Peyer's patch (tissue), 4 donors: ENCODE data around the gene CPNE2. TPM values are rescaled to one million over a fixed set of nuclear protein-coding genes. Genes with fewer than 3 reads are reported as not detected.

Experiments
- DNase-seq, 3 donors: peaks; one replicate each; pipeline ENCODE4 v3.0.0-alpha.2; 2017 to 2019
- H3K27ac ChIP-seq, 4 donors: fragments of 200-600 bp; sonication (generic); one replicate each; pipeline ENCODE4 v1.5.1; 2016 to 2019
- H3K27me3 ChIP-seq, 2 donors: fragments of 200-600 bp; sonication (generic); one replicate each; pipeline ENCODE4 v1.5.1; 2019
- H3K36me3 ChIP-seq, 3 donors: fragments of 200-600 bp; sonication (generic); one replicate each; pipeline ENCODE4 v1.5.1; 2016 to 2019
- H3K4me1 ChIP-seq, 4 donors: fragments of 200-600 bp; sonication (generic); one replicate each; pipeline ENCODE4 v1.5.1; 2016 to 2019
- H3K4me3 ChIP-seq, 4 donors: fragments of 200-600 bp; sonication (generic); 1 replicate in 3 of 4; 2 replicates in 1 of 4; pipeline ENCODE4 v1.5.1; 2016 to 2019; ENCODE audit warnings: mild to moderate bottlenecking in 1 of 4
- H3K9me3 ChIP-seq, 4 donors: fragments of 200-600 bp; sonication (generic); one replicate each; pipeline ENCODE4 v1.5.1; 2016 to 2019; ENCODE audit warnings: mild to moderate bottlenecking in 1 of 4
- CTCF ChIP-seq, 6 experiments: fragments of 450-650 bp in 4 of 6; fragments of 200-600 bp in 2 of 6; sonication (generic) in 1 of 6; IDR thresholded peaks; one replicate each; pipeline ENCODE4 v1.5.1; 2017 to 2019; ENCODE audit warnings: antibody characterized with exemption in 6 of 6, mild to moderate bottlenecking in 3 of 6, moderate library complexity in 1 of 6
- POLR2A ChIP-seq, 2 donors: fragments of 450-650 bp; IDR thresholded peaks; one replicate each; pipeline ENCODE4 v1.5.1; 2017; ENCODE audit warnings: antibody characterized with exemption in 2 of 2, mild to moderate bottlenecking in 2 of 2, moderate library complexity in 2 of 2
- total RNA-seq, 4 donors: library from RNA; depleted of rRNA; stranded (reverse); fragments of >200 nt; gene quantifications; one replicate each; pipeline ENCODE4 v1.1.0, GENCODE V29; 2016

Gene CPNE2
- total RNA-seq, 4 donors from 2014 or later: 26.4 to 73.9 (median 64.8) TPM

GRCh38 chr16:57196753-57197152 is 104.4 kb downstream of the CPNE2 start:
- Histone ChIP-seq H3K9me3 (no peaks in the 10 kb centered on the region), H3K27ac (no peak overlapping the region), H3K27me3 (no peaks in the 10 kb centered on the region), H3K36me3 (no peaks in the 10 kb centered on the region), H3K4me3 (no peak overlapping the region), H3K4me1 (peaks cover 0 to 14% (median 0%) of the 10 kb centered on the region in 4 donors)
- no peak for DNase-seq
- TF ChIP-seq POLR2A (IDR thresholded peaks at IDR 0.05) (no peak), CTCF (IDR thresholded peaks at IDR 0.05) (no peak)

Other genes with a start within 250 kb of the CPNE2 start
- gene SLC12A3, start 227.4 kb upstream of the CPNE2 start, total RNA-seq: not detected
- gene HERPUD1, start 160.4 kb upstream of the CPNE2 start, total RNA-seq: 100 to 1,000 TPM in 3 of 4 donors, 10 to 100 TPM in 1; 86.0 to 143 (median 108) TPM
- gene CETP, start 130.6 kb upstream of the CPNE2 start, total RNA-seq: 1 to 10 TPM in 1 of 4 donors, not detected in 3; 2.5 TPM
- 100 to 1,000 TPM in 1 of 4 donors, 10 to 100 TPM in 3; 47.6 to 314 (median 80.8) TPM for gene NLRC5, start 103.0 kb upstream of the CPNE2 start, total RNA-seq
- 100 to 1,000 TPM in 2 of 4 donors, 10 to 100 TPM in 2; 55.7 to 308 (median 109) TPM for gene PSME3IP1, start 93.5 kb downstream of the CPNE2 start, total RNA-seq
- gene RSPRY1, start 93.7 kb downstream of the CPNE2 start, total RNA-seq: 10 to 100 TPM; 49.0 to 84.7 (median 65.1) TPM
- gene ARL2BP, start 152.7 kb downstream of the CPNE2 start, total RNA-seq: 10 to 100 TPM; 25.2 to 55.3 (median 31.5) TPM
- gene PLLP, start 192.1 kb downstream of the CPNE2 start, total RNA-seq: 100 to 1,000 TPM in 3 of 4 donors, 1 to 10 TPM in 1; 1.7 to 152 (median 126) TPM